Activated CD4-positive, alpha-beta T cell treated with anti-CD3 and anti-CD28 coated beads for 48 hours (primary cell): Measurements from ENCODE around the gene CSNK1G1.
"Not testable (repeated sequence)": the region's sequence is repeated elsewhere in the genome, so short reads cannot be mapped to it uniquely, and the experiment has no call there.

Experiments used
- DNase-seq: peaks from one replicate; pipeline ENCODE4 v3.0.0-alpha.2; 2020

CSNK1G1 gene

GRCh38 chr15:64348455-64348854 lies 7.5 kb downstream of the CSNK1G1 start:
- DNase-seq, result no peak

- DNase-seq, result not testable (repeated sequence)
These were observed 9.7 kb downstream of the CSNK1G1 start for GRCh38 chr15:64346242-64346641.

- no peak for DNase-seq
These were observed 11.2 kb downstream of the CSNK1G1 start for GRCh38 chr15:64344651-64345294.

- no peak for DNase-seq
These were observed 12.1 kb downstream of the CSNK1G1 start for GRCh38 chr15:64343841-64344240.

GRCh38 chr15:64343222-64343621 lies 12.8 kb downstream of the CSNK1G1 start:
- DNase-seq, result no peak

GRCh38 chr15:64341961-64342360 lies 14.0 kb downstream of the CSNK1G1 start:
- no peak for DNase-seq

- no peak for DNase-seq
These were observed 15.6 kb downstream of the CSNK1G1 start for GRCh38 chr15:64340355-64340754.

- no peak for DNase-seq
These were observed 18.2 kb downstream of the CSNK1G1 start for GRCh38 chr15:64337761-64338160.

GRCh38 chr15:64333986-64334929 lies 21.7 kb downstream of the CSNK1G1 start:
- DNase-seq, result peak; percentile 40

- DNase-seq, result no peak
These were observed 22.5 kb downstream of the CSNK1G1 start for GRCh38 chr15:64333516-64333915.

GRCh38 chr15:64331668-64332067 lies 24.3 kb downstream of the CSNK1G1 start:
- DNase-seq, result not testable (repeated sequence)

- DNase-seq, result not testable (repeated sequence)
These were observed 29.0 kb downstream of the CSNK1G1 start for GRCh38 chr15:64326975-64327374.

GRCh38 chr15:64326458-64326857 lies 29.5 kb downstream of the CSNK1G1 start:
- DNase-seq, result not testable (repeated sequence)

GRCh38 chr15:64324165-64324877 lies 31.7 kb downstream of the CSNK1G1 start:
- DNase-seq, result no peak

- no peak for DNase-seq
These were observed 40.8 kb downstream of the CSNK1G1 start for GRCh38 chr15:64315216-64315615.

GRCh38 chr15:64314456-64314855 lies 41.5 kb downstream of the CSNK1G1 start:
- DNase-seq, result no peak

- no peak for DNase-seq
These were observed 44.4 kb downstream of the CSNK1G1 start for GRCh38 chr15:64311566-64311965.

- no peak for DNase-seq
These were observed 45.9 kb downstream of the CSNK1G1 start for GRCh38 chr15:64310036-64310435.

- DNase-seq, result no peak
These were observed 50.7 kb downstream of the CSNK1G1 start for GRCh38 chr15:64305261-64305660.

- no peak for DNase-seq
These were observed 66.4 kb downstream of the CSNK1G1 start for GRCh38 chr15:64289550-64289949.

- DNase-seq, result no peak
These were observed 67.0 kb downstream of the CSNK1G1 start for GRCh38 chr15:64288999-64289398.

- no peak for DNase-seq
These were observed 67.4 kb downstream of the CSNK1G1 start for GRCh38 chr15:64288577-64288976.

- DNase-seq, result no peak
These were observed 68.0 kb downstream of the CSNK1G1 start for GRCh38 chr15:64287953-64288352.
